Fibroblast of lung (primary cell): ENCODE measurements around the gene TGFBR3.

Source experiments
- EZH2 ChIP-seq: IDR thresholded peaks from 2 replicates; pipeline ENCODE4 v1.5.1; 2012; ENCODE audit warnings: low read length, control low read depth, mild to moderate bottlenecking; ENCODE audit errors: missing control alignments
- TF ChIP-seq, protein P1 (sequence below), 2 donors: IDR thresholded peaks in 1 of 2; conservative IDR thresholded peaks in 1 of 2; 1 replicate in 1 of 2; 2 replicates in 1 of 2; pipeline ENCODE4 v1.5.1; 2011 to 2012; ENCODE audit warnings: low read length in 2 of 2, control low read depth in 1 of 2, inconsistent platforms in 1 of 2, low read depth in 1 of 2, mild to moderate bottlenecking in 1 of 2

GRCh38 chr1:91768120-91768519 lies 117.8 kb downstream of the TGFBR3 start:
- TF ChIP-seq, protein P1, sequence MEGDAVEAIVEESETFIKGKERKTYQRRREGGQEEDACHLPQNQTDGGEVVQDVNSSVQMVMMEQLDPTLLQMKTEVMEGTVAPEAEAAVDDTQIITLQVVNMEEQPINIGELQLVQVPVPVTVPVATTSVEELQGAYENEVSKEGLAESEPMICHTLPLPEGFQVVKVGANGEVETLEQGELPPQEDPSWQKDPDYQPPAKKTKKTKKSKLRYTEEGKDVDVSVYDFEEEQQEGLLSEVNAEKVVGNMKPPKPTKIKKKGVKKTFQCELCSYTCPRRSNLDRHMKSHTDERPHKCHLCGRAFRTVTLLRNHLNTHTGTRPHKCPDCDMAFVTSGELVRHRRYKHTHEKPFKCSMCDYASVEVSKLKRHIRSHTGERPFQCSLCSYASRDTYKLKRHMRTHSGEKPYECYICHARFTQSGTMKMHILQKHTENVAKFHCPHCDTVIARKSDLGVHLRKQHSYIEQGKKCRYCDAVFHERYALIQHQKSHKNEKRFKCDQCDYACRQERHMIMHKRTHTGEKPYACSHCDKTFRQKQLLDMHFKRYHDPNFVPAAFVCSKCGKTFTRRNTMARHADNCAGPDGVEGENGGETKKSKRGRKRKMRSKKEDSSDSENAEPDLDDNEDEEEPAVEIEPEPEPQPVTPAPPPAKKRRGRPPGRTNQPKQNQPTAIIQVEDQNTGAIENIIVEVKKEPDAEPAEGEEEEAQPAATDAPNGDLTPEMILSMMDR (conservative IDR thresholded peaks at IDR 0.05 in 1 of 2, IDR thresholded peaks at IDR 0.05 in 1 of 2; ENCODE audit: low read depth in 1 of 2, low read length in 2 of 2), result no peak
- TF ChIP-seq EZH2, result no peak
